Measurements from ENCODE around the gene RANBP3.

DNA sequence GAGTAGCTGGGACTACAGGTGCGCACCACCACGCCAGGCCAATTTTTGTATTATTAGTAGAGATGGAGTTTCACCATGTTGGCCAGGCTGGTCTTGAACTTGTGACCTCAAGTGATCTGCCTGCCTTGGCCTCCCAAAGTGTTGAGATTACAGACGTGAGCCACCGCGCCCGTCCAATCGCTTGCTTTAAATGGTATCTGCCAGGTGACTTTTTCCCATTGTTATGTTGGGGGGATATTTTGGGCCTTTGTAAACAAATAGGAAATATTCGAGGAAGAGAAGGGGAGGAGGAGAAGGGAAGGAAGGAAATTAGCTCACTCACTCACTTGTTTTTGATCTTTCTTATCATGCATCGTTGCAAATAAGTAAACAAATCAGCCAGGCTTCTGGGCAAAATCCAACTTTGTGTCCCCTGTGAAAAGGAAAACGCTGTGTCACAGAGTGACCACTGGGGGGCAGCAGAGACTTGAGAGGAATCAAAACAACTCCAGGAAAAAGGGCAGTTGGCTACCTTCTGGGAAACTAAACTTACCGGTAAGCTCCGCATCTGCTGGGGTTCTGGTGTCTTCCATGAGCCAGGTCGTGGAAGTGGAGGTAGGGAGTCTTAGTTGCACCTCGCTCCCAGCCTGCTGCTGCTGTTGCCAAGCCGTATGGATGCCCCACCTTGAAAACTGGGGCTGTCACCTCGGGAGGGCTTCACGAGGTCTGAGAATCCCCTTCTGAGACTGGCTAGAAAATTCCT, 9.3 kb upstream of the RANBP3 start:
- TF ChIP-seq, protein P1, sequence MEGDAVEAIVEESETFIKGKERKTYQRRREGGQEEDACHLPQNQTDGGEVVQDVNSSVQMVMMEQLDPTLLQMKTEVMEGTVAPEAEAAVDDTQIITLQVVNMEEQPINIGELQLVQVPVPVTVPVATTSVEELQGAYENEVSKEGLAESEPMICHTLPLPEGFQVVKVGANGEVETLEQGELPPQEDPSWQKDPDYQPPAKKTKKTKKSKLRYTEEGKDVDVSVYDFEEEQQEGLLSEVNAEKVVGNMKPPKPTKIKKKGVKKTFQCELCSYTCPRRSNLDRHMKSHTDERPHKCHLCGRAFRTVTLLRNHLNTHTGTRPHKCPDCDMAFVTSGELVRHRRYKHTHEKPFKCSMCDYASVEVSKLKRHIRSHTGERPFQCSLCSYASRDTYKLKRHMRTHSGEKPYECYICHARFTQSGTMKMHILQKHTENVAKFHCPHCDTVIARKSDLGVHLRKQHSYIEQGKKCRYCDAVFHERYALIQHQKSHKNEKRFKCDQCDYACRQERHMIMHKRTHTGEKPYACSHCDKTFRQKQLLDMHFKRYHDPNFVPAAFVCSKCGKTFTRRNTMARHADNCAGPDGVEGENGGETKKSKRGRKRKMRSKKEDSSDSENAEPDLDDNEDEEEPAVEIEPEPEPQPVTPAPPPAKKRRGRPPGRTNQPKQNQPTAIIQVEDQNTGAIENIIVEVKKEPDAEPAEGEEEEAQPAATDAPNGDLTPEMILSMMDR (IDR thresholded peaks at IDR 0.05), result peak; percentile 80 to 97 (median 95)
- TF ChIP-seq POLR2A (IDR thresholded peaks at IDR 0.05), result no peak

Data from thyroid gland (tissue), 4 donors.